HG02623 (cell line): ENCODE results near the gene ZFP64.
"Not testable (repeated sequence)": the region's sequence is repeated elsewhere in the genome, so short reads cannot be mapped to it uniquely, and the experiment has no call there.

ENCODE experiments used
- ATAC-seq: cut with Tn5 transposase; IDR thresholded peaks from one replicate; pipeline ENCODE4 v1.9.1; 2021; ENCODE audit warnings: moderate library complexity; ENCODE audit not compliant: unreplicated experiment

Gene ZFP64

GRCh38 chr20:52191132-52191915 is at the start of gene ZFP64:
ZFP64 (minus strand) TSS chr20:52191779; CDS start chr20:52191636, 143 bp downstream.
- ATAC-seq: peak; percentile 67

GRCh38 chr20:52240802-52241201 is 49.2 kb upstream of the ZFP64 start:
- ATAC-seq: no peak

- ATAC-seq: no peak
These were observed 47.5 kb upstream of the ZFP64 start for GRCh38 chr20:52239102-52239501.

- no peak for ATAC-seq
These were observed 44.7 kb upstream of the ZFP64 start for GRCh38 chr20:52236292-52236691.

GRCh38 chr20:52235129-52235528 is 43.5 kb upstream of the ZFP64 start:
- no peak for ATAC-seq

GRCh38 chr20:52234302-52235045 is 42.9 kb upstream of the ZFP64 start:
- ATAC-seq: no peak

GRCh38 chr20:52231230-52231746 is 39.7 kb upstream of the ZFP64 start:
- ATAC-seq: no peak

- no peak for ATAC-seq
These were observed 38.8 kb upstream of the ZFP64 start for GRCh38 chr20:52230409-52230808.

- not testable (repeated sequence) for ATAC-seq
These were observed 37.8 kb upstream of the ZFP64 start for GRCh38 chr20:52229346-52229745.

GRCh38 chr20:52226370-52226769 is 34.8 kb upstream of the ZFP64 start:
- no peak for ATAC-seq

GRCh38 chr20:52224920-52225319 is 33.3 kb upstream of the ZFP64 start:
- ATAC-seq: no peak

GRCh38 chr20:52221362-52221761 is 29.8 kb upstream of the ZFP64 start:
- not testable (repeated sequence) for ATAC-seq

- not testable (repeated sequence) for ATAC-seq
These were observed 29.3 kb upstream of the ZFP64 start for GRCh38 chr20:52220891-52221290.

- ATAC-seq: no peak
These were observed 27.9 kb upstream of the ZFP64 start for GRCh38 chr20:52219441-52219840.

- no peak for ATAC-seq
These were observed 26.3 kb upstream of the ZFP64 start for GRCh38 chr20:52217689-52218395.

GRCh38 chr20:52213995-52214394 is 22.4 kb upstream of the ZFP64 start:
- no peak for ATAC-seq

GRCh38 chr20:52212943-52213342 is 21.4 kb upstream of the ZFP64 start:
- no peak for ATAC-seq

GRCh38 chr20:52210037-52210990 is 18.7 kb upstream of the ZFP64 start:
- no peak for ATAC-seq

GRCh38 chr20:52209154-52209571 is 17.6 kb upstream of the ZFP64 start:
- ATAC-seq: no peak
